Fibroblast of pulmonary artery (primary cell): ENCODE data around the gene METTL22.

Experiments
- DNase-seq: peaks from one replicate; pipeline ENCODE4 v3.0.0-alpha.2; 2010; ENCODE audit warnings: low read depth
- H3K4me3 ChIP-seq: replicated peaks from 2 replicates; pipeline ENCODE4 v1.5.1; 2011; ENCODE audit warnings: low read depth, mild to moderate bottlenecking, control low read depth, low read length, moderate library complexity
- CTCF ChIP-seq: IDR thresholded peaks from 2 replicates; pipeline ENCODE4 v1.5.1; 2011; ENCODE audit warnings: mild to moderate bottlenecking, control low read depth, low read length, inconsistent platforms; ENCODE audit errors: missing control alignments

Gene METTL22

DNA sequence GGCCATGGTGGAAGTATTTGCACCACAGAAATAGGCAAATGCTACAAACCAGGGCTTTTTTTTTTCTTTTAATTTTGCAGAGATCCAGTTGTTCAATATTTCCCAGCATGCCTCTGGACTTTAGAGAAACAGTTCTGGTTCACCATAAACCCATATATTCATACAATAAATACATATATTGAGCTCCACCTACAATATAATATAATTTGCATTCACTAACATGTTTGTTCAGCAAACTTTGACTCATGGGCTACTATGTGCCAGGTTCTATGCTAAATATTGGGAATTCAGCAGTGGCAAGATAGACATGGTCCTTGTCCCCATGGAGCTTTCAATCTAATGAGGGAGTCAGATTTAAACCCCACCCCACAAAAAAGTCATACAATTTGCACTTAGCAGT, 34.4 kb upstream of the METTL22 start:
- no peak for DNase-seq
- H3K4me3 ChIP-seq = no peak overlapping the region
- no peak for TF ChIP-seq CTCF

DNA sequence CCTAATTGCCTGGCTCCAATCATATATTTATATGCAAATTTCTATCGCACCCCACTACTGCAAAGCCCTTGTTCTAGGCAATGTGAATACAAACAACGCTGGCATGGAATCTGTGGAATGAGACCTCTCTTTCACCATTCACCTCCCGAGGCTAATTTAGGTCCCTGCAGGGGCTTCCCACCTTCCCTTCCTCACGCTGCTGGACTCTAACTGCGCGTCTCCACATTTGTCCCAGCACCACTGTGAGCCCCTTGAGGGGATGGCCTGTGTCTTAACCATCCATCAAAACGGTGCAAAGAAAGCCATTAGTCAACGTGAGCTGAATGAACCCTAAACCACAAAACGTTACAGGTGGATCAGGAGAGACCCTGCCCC, 32.8 kb upstream of the METTL22 start:
- no peak for DNase-seq
- no peak for TF ChIP-seq CTCF
- no peak overlapping the region for H3K4me3 ChIP-seq

GRCh38 chr16:8589057-8589899, 32.2 kb upstream of the METTL22 start:
- no peak overlapping the region for H3K4me3 ChIP-seq
- no peak for TF ChIP-seq CTCF
- DNase-seq = no peak

GRCh38 chr16:8589900-8590688, 31.4 kb upstream of the METTL22 start, which contains the start of gene TMEM114:
TMEM114 (minus strand) TSS chr16:8590511; CDS start chr16:8589838, 673 bp downstream.
- H3K4me3 ChIP-seq = no peak within 1 kb of the TSS
- DNase-seq = no peak
- no peak for TF ChIP-seq CTCF

DNA sequence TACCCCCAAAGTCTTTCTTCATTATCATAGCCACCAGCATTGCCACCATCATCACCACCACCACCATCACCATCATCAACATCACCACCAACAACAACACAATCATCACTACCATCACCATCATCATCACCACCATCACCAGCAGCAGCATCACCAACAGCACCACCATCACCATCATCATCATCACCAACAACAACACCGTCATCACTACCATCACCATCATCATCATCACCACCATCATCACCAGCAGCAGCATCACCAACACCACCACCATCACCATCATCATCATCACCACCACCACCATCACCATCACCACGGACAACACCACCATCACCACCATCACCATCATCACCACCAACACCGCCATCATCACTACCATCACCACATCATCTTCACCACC, 30.7 kb upstream of the METTL22 start:
- no peak overlapping the region for H3K4me3 ChIP-seq
- no peak for DNase-seq

DNA sequence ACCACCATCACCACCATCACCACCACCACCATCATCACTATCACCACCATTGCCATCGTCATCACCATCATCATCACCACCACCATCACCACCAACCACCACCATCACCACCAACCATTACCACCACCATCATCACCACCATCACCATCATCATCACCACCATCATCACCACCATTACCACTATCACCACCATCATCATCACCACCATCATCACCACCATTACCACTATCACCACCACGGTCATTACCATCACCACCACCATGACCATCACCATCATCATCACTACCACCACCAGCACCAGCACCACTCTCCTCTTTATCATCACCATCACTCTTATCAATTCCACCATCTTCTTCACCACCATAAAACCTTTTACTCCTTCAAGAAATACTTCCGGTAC, 30.0 kb upstream of the METTL22 start:
- DNase-seq = no peak
- no peak overlapping the region for H3K4me3 ChIP-seq
- no peak for TF ChIP-seq CTCF

More for the DNA sequence above, 30.7 kb upstream of the METTL22 start:
- TF ChIP-seq CTCF = no peak
